HG03565 (cell line): Measurements from ENCODE around the gene CDH13.

Source experiments
- ATAC-seq: cut with Tn5 transposase; IDR thresholded peaks from one replicate; pipeline ENCODE4 v1.9.1; 2021; ENCODE audit warnings: mild to moderate bottlenecking, moderate library complexity; ENCODE audit not compliant: unreplicated experiment

Gene CDH13

GRCh38 chr16:82649766-82650165, 23.0 kb downstream of the CDH13 start:
- ATAC-seq, result no peak

DNA sequence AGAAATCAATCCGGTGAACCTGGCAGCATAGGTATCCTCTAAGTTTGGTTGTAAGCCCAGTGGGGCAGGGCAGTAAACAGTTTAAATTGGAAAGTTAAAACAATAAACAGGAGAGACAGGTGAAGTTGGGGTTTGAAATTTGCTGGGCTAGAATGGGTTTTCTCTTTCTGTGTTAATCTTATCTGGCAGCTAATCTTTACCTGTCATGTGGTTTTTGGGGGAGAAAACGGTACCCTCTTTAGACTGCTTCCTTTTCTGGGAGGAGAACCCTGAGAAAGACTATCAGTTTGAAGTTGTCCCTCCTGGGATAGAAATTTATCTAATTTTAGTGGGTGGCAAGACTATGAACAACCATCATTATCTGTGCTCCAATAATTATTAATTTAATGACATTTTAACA, 24.0 kb downstream of the CDH13 start:
- ATAC-seq, result no peak

GRCh38 chr16:82651921-82652601, 25.3 kb downstream of the CDH13 start:
- peak; percentile 51 for ATAC-seq

DNA sequence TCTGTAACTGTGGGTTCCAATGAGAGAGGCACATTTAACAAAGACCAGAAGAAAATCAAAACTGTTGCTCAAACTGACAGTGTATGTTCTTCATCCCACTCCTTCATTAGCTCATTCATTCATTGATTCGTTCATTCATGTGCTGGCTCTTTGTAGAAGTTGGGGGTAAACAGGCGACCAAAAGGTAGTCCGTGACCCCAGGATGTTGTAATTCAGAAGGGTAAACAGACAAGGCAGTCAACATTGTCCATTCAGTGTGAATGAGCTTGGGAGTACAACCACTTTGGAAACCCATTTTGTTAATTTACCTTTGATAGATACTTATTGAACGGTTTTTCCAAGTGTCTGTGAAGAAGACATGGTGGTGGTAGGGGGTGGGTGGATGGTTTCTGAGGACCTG, 26.1 kb downstream of the CDH13 start:
- ATAC-seq, result no peak

DNA sequence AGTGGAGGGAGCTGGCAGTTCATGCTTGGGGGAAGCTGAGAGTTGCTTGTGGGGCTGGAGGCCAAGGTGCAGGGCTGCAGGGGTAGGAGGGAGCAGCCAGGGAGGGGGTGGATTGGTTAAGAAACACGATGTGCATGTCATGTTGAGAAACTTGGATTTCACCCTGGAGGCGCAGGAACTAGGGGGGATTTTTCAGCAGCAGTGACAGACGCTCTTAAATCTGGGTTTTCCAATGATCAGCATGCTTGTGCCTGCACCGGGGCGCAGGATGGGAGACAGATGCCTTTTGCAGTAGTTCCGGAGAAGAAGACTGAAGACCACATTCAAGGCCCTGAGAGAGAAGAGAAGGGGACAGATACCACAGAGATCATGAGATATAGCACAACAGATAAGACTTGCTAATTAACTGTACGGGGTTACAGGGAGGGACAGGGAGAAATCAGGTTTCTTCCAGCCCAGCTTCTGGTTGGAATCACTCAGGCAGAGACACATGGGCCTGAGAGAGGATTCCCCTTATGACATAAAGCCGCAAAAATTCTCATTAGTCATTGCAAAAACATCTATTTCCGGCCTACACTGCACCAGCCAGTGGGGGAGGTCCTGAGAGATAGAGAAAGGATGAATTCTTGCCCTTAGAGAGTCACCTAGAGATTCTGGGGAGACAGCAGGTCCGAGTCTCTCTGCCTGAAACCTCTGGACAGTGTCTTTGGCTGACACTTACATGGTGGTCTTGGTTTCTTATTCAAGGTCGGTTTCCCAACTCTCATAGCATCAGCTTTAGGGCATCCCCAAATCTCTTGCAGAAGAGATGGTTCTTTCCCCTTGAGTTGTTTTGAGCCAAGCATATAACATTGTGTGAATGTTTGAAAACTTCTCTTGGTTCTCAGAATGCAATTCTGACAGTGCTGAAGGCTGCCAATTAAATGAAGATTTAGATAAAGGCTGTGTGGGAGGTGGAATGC, 27.1 kb downstream of the CDH13 start:
- ATAC-seq, result peak; percentile 59

- peak; percentile 29 for ATAC-seq
These were observed 28.4 kb downstream of the CDH13 start for GRCh38 chr16:82655072-82655714.

- no peak for ATAC-seq
These were observed 29.1 kb downstream of the CDH13 start for GRCh38 chr16:82655720-82656490.

- ATAC-seq, result no peak
These were observed 30.5 kb downstream of the CDH13 start for GRCh38 chr16:82657239-82657638.

DNA sequence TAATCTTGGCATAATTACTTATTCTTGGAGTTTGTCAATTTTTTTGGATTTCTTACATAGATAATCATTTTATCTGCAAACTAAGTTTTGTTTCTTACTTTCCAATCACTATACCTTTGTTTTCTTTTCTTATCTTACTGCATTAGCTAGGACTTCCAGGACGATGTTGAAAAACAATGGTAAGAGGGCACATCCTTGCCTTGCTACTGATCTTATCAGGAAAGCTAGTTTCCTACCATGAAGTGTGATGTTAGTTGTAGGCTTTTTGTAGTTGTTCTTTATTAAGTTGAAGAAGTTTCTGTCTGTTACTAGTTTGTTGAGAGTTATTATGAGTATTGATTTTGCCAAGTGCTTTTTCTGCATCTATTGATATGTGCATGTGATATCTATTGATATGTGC, 31.0 kb downstream of the CDH13 start:
- no peak for ATAC-seq

DNA sequence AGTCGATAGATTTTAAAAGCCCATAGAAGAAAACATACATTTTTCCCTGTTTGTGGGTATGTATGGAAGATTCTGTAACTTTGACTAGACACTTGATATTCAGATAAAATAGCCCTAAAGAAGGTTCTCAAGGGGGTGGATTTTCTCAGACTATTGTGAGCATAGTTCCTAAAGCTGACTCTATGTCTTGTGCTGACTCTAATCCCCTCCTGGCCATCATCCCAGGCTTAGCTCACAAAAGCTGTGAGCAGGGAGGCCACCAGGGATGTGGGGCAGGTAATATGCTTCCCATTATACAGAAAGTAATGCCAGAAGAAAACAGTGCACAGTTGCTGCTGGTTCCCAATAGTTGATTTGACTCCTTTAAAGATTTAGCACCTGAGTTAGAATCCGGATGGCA, 32.0 kb downstream of the CDH13 start:
- ATAC-seq, result no peak

DNA sequence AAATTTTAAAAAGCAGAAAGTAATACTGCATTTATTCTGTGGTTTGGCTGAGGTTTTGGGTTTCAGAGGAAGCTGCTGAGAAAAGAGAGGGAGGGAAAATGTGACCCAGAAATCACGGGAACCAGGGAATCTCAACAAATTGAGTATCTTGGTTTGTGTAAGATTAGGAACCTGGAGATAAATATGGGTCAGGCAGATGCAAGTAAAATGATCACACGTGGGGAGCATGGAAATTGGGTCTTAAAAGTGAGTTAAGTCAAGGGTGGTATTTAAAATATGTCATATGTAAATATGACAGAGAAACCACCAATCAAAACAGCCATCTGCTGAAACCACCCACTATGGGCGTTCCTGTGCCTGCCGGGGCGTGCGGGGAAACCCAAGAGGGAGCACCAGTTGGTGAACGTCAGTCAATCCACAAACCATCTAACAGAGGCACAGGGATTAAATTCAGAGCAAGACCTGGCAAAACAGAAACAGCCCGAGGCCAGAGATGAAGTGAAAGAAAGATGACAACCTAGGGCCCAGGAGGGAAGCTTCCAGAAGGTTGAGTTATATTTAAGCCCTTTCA, 33.4 kb downstream of the CDH13 start:
- ATAC-seq, result no peak

- no peak for ATAC-seq
These were observed 34.2 kb downstream of the CDH13 start for GRCh38 chr16:82660966-82661365.

- no peak for ATAC-seq
These were observed 37.4 kb downstream of the CDH13 start for GRCh38 chr16:82664181-82664580.

- no peak for ATAC-seq
These were observed 38.3 kb downstream of the CDH13 start for GRCh38 chr16:82665025-82665424.

DNA sequence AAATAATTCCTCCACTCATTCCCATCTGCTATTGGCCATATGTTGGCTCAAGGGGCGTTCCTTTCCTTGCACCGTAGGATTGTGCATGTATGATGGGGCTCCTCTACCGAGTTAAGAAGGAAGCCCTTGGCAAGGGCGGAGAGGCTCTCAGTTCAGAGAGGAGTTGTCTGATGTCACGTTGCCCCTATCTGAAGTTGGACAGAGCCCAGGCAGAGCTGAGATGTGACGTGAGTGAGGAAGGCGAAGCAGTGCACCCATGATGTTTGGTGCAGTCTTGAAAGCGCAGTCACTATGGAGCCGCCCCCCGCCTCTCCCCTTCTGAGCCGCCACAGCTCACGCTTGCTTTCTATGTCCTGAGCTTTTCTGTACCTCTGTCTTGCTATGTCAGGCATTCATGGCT, 40.7 kb downstream of the CDH13 start:
- ATAC-seq, result no peak

DNA sequence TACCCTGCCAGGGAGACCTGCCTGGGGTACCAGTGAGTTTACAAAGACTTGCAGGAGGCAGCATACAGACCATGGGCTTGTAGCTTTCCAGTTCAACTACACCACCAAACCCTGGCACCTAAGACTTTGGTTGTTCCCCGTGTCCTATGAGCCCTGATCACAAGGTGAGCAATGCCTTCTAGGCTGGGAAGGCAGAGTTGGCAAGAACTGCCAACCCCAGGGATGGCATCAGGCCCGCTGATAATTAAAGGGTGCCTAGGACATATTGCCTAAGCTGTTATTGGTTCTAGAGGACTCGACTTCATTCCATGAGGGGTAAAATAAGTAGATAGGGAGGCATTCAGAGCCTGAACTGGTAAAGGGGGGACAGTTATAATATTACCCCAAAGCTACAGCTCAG, 41.3 kb downstream of the CDH13 start:
- no peak for ATAC-seq

DNA sequence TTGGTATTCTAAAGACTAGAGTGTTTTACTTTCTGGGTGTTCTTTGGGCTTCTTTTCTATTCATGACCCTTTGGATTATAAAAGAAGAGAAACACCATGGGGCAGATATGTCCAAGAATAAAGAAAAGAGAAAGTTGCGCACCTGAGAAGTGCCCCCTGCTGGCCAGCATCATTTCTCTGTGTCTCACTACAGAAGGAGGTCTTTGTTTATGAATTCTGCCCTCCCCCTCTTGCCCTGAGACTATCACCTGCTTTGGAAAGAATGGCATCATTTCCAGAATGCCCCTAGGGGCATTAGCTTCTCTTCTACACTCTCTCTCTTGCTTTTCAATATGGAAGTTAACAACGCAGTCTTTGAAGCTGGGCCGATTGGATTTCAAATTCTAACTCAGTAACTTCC, 45.0 kb downstream of the CDH13 start:
- no peak for ATAC-seq

GRCh38 chr16:82672676-82673075, 45.9 kb downstream of the CDH13 start:
- no peak for ATAC-seq

- no peak for ATAC-seq
These were observed 48.5 kb downstream of the CDH13 start for GRCh38 chr16:82675300-82675699.

DNA sequence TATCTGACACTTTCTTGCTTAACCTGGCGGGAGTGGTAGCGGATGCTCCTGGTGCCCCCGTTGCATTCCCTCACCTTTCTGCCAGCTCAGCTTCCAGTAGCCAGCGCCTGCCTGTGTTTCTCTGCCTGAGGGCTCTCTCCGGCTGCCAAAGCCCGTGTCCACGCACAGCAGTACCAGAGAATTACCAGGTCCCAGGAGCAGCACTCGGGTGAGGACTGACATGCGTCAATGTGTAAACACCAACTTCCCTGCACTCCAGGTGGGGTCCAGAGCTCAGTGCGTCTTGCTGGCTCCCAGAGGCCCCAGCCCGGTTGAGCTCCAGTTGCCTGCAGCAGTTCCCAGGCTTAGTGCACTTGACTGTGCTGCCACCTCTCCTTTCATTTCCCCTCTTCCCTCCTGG, 54.8 kb downstream of the CDH13 start:
- no peak for ATAC-seq

GRCh38 chr16:82682767-82683166, 56.0 kb downstream of the CDH13 start:
- no peak for ATAC-seq
